ENCODE results near the gene ZNF563. TPM values are rescaled to one million over a fixed set of nuclear protein-coding genes. Genes with fewer than 3 reads are reported as not detected.

ZNF563 gene
- total RNA-seq (2021; fragmentation: NEBNext Ultra II Directional; extraction: Animal tissue kit (Norgen Biotek cat#: 25700)) (2.3 and 3.0 TPM in 2 replicates), polyA plus RNA-seq (2011; rRNA removed) (0.66 and 0.91 TPM in 2 replicates), polyA minus RNA-seq (2011; rRNA and poly(A)+ RNA removed) (2.4 and 3.6 TPM in 2 replicates)
- polyA plus RNA-seq (2011; cell fraction: cytosol; rRNA removed) = 2.3 TPM
- 0.84 TPM for polyA plus RNA-seq (2011; cell fraction: nucleus; rRNA removed)
- polyA plus RNA-seq (2012, experiment 1 of 2) = 1.6 to 2.6 TPM (median 2.1 TPM) in 4 replicates
- 0.12 TPM for polyA plus RNA-seq (2012, experiment 2 of 2)
- 1.2 TPM for polyA plus RNA-seq (2013, experiment 1 of 2)
- 1.4 TPM for polyA plus RNA-seq (2013, experiment 2 of 2)
- 3.7 TPM for polyA minus RNA-seq (2011; cell fraction: cytosol; rRNA and poly(A)+ RNA removed)
- polyA minus RNA-seq (2011; cell fraction: nucleus; rRNA and poly(A)+ RNA removed) = 3.2 TPM
- long read RNA-seq, experiment 1, partial matches to known transcripts = 1 of 1 reads
- long read RNA-seq, experiment 1, other reads (novel, unspliced or antisense) = 0 of 1 reads
- long read RNA-seq, experiment 2, partial matches to known transcripts = 0 of 4 reads
- long read RNA-seq, experiment 2, other reads (novel, unspliced or antisense) = 2 of 4 reads

DNA sequence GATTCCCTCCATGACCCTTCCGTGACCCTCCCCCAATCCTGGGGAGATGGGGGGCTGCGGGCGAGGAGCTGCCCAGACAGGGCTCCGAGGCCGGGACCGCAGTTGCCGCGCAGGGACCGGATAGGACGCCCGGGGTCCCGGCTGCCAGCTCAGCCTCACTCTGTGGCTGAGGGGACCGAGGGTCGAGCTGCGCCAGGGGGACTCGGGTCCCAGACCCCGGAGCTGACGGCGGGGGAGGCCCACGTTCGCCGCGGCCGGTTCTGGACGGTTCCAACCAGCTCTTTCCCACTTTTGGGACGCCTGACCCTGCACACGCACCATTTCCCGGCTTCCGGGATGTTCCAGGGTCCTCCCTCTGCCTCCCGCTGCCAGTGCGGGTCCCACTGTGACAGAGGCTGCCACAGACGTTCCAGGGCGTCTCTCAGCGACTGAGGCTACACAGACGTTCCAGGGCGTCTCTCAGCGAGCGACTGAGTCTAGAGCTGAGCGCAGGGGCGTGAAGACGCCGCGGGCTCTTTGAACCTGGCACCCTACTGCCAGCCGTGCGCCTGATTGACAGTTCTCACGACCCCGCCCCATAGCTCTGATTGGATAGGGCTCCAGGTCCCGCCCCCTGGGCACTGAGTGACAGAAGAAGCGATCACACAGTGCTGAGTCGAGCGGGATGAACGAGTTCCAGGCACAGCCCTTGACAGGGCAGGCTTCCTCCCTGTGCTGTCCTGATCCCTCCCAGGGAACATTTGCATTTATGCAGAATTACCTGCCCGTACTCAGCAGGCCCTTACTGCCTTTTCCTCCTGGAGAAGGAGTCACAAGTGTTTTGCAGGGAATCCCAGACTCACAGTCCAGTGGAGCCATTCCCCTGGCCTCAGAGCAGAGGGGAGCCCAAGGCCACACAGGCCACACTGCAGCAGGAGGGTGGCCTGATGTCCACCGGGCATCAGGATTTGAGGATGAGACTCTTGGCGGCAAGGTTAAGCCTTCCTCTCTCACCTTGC lies at the start of gene ZNF563:
ZNF563 (minus strand) TSS at position 472 of the 998 bp plus-strand sequence; CDS start at position 321, 151 bp downstream.
- peak within 1 kb of the TSS; percentile 31; the same call in 1 of the 2 replicates for H2BK15ac ChIP-seq (ENCODE audit: low read length)
- H3K79me1 ChIP-seq (ENCODE audit: low read depth, low read length) = no peaks in the 10 kb centered on the region
- no peaks in the 10 kb centered on the region for H4K20me1 ChIP-seq (replicated peaks in 1 of 2; ENCODE audit: control insufficient read depth in 1 of 2, insufficient read depth in 2 of 2, low read length in 2 of 2)
- ChIA-PET CTCF (ENCODE audit: partially characterized antibody) (interaction anchor here (0.9 to 1.8 kb wide), 5 partner anchors 11 to 132 kb away, joined by 3 to 9 read pairs (median 5); partner anchors contain the start of genes ZNF44 and ZNF442), POLR2A (ENCODE audit: partially characterized antibody) (interaction anchor here (0.5 to 2.3 kb wide), 11 partner anchors 18 to 345 kb away, joined by 3 to 10 read pairs (median 4); partner anchors contain the start of genes ZNF44, ZNF442, ZNF490 and ZNF625)
- H3K9ac ChIP-seq (replicated peaks in 1 of 4; ENCODE audit: extremely low read depth in 1 of 4, low read depth in 3 of 4, low read length in 3 of 4) = peak within 1 kb of the TSS; percentile 36 to 70 (median 70)
- H3K23ac ChIP-seq (ENCODE audit: insufficient read length) = no peak within 1 kb of the TSS
- no peak within 1 kb of the TSS for H3K4ac ChIP-seq (replicated peaks; ENCODE audit: insufficient read length, low read depth, low read length)
- H3K4me1 ChIP-seq (replicated peaks in 1 of 4; ENCODE audit: control insufficient read depth in 3 of 4, insufficient read depth in 4 of 4, low read length in 3 of 4) = peaks cover 0 to 5% (median 3%) of the 10 kb centered on the region in 4 experiments; a peak in 3 of 7 replicates
- H3K23me2 ChIP-seq (ENCODE audit: low read depth, low read length) = peaks cover 2% of the 10 kb centered on the region
- peak; percentile 93 to 98 for DNase-seq (ENCODE audit: low read depth in 1 of 2, low spot score in 2 of 2)
- no peak within 1 kb of the TSS for H4K91ac ChIP-seq (replicated peaks; ENCODE audit: insufficient read length, low read length)
- H4K8ac ChIP-seq (ENCODE audit: extremely low read depth, insufficient read depth, low read length) = peak within 1 kb of the TSS; percentile 98
- H3K79me2 ChIP-seq (ENCODE audit: control insufficient read depth in 1 of 2, insufficient read depth in 2 of 2, low read length in 2 of 2) = no peaks in the 10 kb centered on the region
- no peak within 1 kb of the TSS for H3K56ac ChIP-seq (replicated peaks; ENCODE audit: insufficient read length, low read depth, low read length)
- no peak within 1 kb of the TSS for H2AK5ac ChIP-seq (ENCODE audit: low read depth, low read length)
- H3K18ac ChIP-seq (ENCODE audit: extremely low read depth, low read length) = no peak within 1 kb of the TSS
- no peaks in the 10 kb centered on the region for H3K36me3 ChIP-seq (ENCODE audit: control insufficient read depth in 2 of 4, insufficient read depth in 4 of 4, low read length in 3 of 4)
- H2BK120ac ChIP-seq (replicated peaks; ENCODE audit: low read depth, low read length) = no peak within 1 kb of the TSS
- H2AFZ ChIP-seq (ENCODE audit: low read length) = peak within 1 kb of the TSS; percentile 98
- WGBS, 2 experiments (ENCODE audit: extremely low coverage in 1 of 2, insufficient coverage in 1 of 2, insufficient read length in 1 of 2, insufficient replicate concordance in 2 of 2, low coverage in 1 of 2, low lambda C conversion rate in 2 of 2, missing lambda C conversion rate in 1 of 2) = 5% methylated on average over 50 of the region's 55 CpGs; no CpG with 5 or more reads in 1 of the 2 experiments
- peak; percentile 93 for FAIRE-seq
- H3K9me3 ChIP-seq (ENCODE audit: insufficient read depth in 2 of 2, low read depth in 1 of 2, low read length in 1 of 2) = no peaks in the 10 kb centered on the region
- H4K5ac ChIP-seq (ENCODE audit: insufficient read length, low read depth, low read length) = no peak within 1 kb of the TSS
- H3K4me2 ChIP-seq (ENCODE audit: insufficient read depth in 1 of 2, low read depth in 2 of 2, low read length in 2 of 2) = peak within 1 kb of the TSS; percentile 77 to 78
- no peak within 1 kb of the TSS for H3K14ac ChIP-seq (ENCODE audit: insufficient read length)
- H2BK5ac ChIP-seq (ENCODE audit: low read depth, low read length) = peak within 1 kb of the TSS; percentile 78
- H2BK20ac ChIP-seq (ENCODE audit: low read length) = peak within 1 kb of the TSS; percentile 49; the same call in 1 of the 2 replicates
- H3K27ac ChIP-seq (ENCODE audit: low read depth, low read length) = peak within 1 kb of the TSS; percentile 34; the same call in 1 of the 2 replicates
- peak within 1 kb of the TSS; percentile 39; the same call in 1 of the 2 replicates for H2BK12ac ChIP-seq (ENCODE audit: low read depth, low read length)
- H3K4me3 ChIP-seq (ENCODE audit: extremely low read depth in 1 of 4, insufficient read depth in 2 of 4, low read depth in 3 of 4, low read length in 4 of 4) = peak within 1 kb of the TSS; percentile 49 to 89 (median 82)
- peaks cover 0 to 11% (median 7%) of the 10 kb centered on the region in 4 experiments; a peak in 4 of 7 replicates for H3K27me3 ChIP-seq (replicated peaks in 1 of 4; ENCODE audit: control insufficient read depth in 3 of 4, extremely low read depth in 1 of 4, insufficient read depth in 3 of 4, low read length in 3 of 4)
- TF ChIP-seq CREB1 (IDR thresholded peaks at IDR 0.05) (peak; percentile 17; the same call in 1 of the 2 replicates), ATF3 (IDR thresholded peaks at IDR 0.05; ENCODE audit: insufficient read depth, low read depth, low read length) (no peak), SIX5 (IDR thresholded peaks at IDR 0.05; ENCODE audit: low read depth, low read length) (no peak), NANOG (IDR thresholded peaks at IDR 0.05; ENCODE audit: insufficient read depth, low read depth, low read length, poor library complexity, severe bottlenecking) (no peak), RNF2 (IDR thresholded peaks at IDR 0.05; ENCODE audit: borderline replicate concordance, low read depth, low read length, missing control alignments, poor library complexity, severe bottlenecking) (no peak), POLR2A (IDR thresholded peaks at IDR 0.05; ENCODE audit: control extremely low read depth in 1 of 2, low read depth in 2 of 2, low read length in 2 of 2) (peak in 1 of 2 experiments; percentile 63; a peak in 2 of 3 replicates)
